Measurements from ENCODE around the gene CALHM1. TPM values are rescaled to one million over a fixed set of nuclear protein-coding genes. Genes with fewer than 3 reads are reported as not detected.

Gene CALHM1
- total RNA-seq, 4 donors from 2014 or later, result not detected

- in situ Hi-C loops (cut with MboI; ENCODE audit: low sequenced_read_pairs in 4 of 4), result no loop called here
- H3K27me3 ChIP-seq, result no peaks in the 10 kb centered on the region
Measured at GRCh38 chr10:103478671-103479070, 20.0 kb upstream of the CALHM1 start.

GRCh38 chr10:103476046-103476768 lies 17.5 kb upstream of the CALHM1 start:
- peaks cover 0 to 2% (median 0%) of the 10 kb centered on the region in 3 donors for H3K27me3 ChIP-seq
- no peaks in the 10 kb centered on the region for H3K9me3 ChIP-seq
- no peaks in the 10 kb centered on the region for H3K4me1 ChIP-seq
- in situ Hi-C loops (cut with MboI; ENCODE audit: low sequenced_read_pairs in 4 of 4) (no loop called here), intact Hi-C loops (cut with DNase I; ENCODE audit: low total_unique reads) (no loop called here)
- DNase-seq, result no peak
- ATAC-seq, result no peak
- H3K27ac ChIP-seq, result no peak overlapping the region
- TF ChIP-seq POLR2A (IDR thresholded peaks at IDR 0.05), result no peak
- no peak for TF ChIP-seq CTCF (IDR thresholded peaks at IDR 0.05 in 4 of 5, conservative IDR thresholded peaks at IDR 0.05 in 1 of 5)
- no peak overlapping the region for H3K4me3 ChIP-seq
- no peaks in the 10 kb centered on the region for H3K36me3 ChIP-seq

More at GRCh38 chr10:103478671-103479070, 20.0 kb upstream of the CALHM1 start:
- H3K4me3 ChIP-seq, result no peak overlapping the region
- TF ChIP-seq POLR2A (IDR thresholded peaks at IDR 0.05), result no peak
- ATAC-seq (no peak), DNase-seq (no peak)
- intact Hi-C loops (cut with DNase I; ENCODE audit: low total_unique reads), result no loop called here
- H3K4me1 ChIP-seq, result no peaks in the 10 kb centered on the region
- H3K36me3 ChIP-seq, result no peaks in the 10 kb centered on the region
- H3K27ac ChIP-seq, result no peak overlapping the region
- no peaks in the 10 kb centered on the region for H3K9me3 ChIP-seq

GRCh38 chr10:103475437-103475836 lies 16.7 kb upstream of the CALHM1 start:
- DNase-seq (no peak), ATAC-seq (no peak)
- Histone ChIP-seq H3K4me1 (no peaks in the 10 kb centered on the region), H3K27me3 (peaks cover 0 to 2% (median 0%) of the 10 kb centered on the region in 3 donors), H3K9me3 (no peaks in the 10 kb centered on the region), H3K36me3 (no peaks in the 10 kb centered on the region), H3K4me3 (no peak overlapping the region), H3K27ac (no peak overlapping the region)
- in situ Hi-C loops (cut with MboI; ENCODE audit: low sequenced_read_pairs in 4 of 4) (no loop called here), intact Hi-C loops (cut with DNase I; ENCODE audit: low total_unique reads) (no loop called here)
- TF ChIP-seq POLR2A (IDR thresholded peaks at IDR 0.05) (no peak), CTCF (IDR thresholded peaks at IDR 0.05 in 4 of 5, conservative IDR thresholded peaks at IDR 0.05 in 1 of 5) (no peak)

GRCh38 chr10:103474077-103474476 lies 15.4 kb upstream of the CALHM1 start:
- Histone ChIP-seq H3K4me1 (no peaks in the 10 kb centered on the region), H3K4me3 (no peak overlapping the region), H3K36me3 (no peaks in the 10 kb centered on the region), H3K27me3 (peaks cover 0 to 2% (median 0%) of the 10 kb centered on the region in 3 donors), H3K9me3 (no peaks in the 10 kb centered on the region), H3K27ac (no peak overlapping the region)
- intact Hi-C loops (cut with DNase I; ENCODE audit: low total_unique reads) (no loop called here), in situ Hi-C loops (cut with MboI; ENCODE audit: low sequenced_read_pairs in 4 of 4) (no loop called here)
- TF ChIP-seq CTCF (IDR thresholded peaks at IDR 0.05 in 4 of 5, conservative IDR thresholded peaks at IDR 0.05 in 1 of 5) (no peak), POLR2A (IDR thresholded peaks at IDR 0.05) (no peak)
- no peak for ATAC-seq
- no peak for DNase-seq

GRCh38 chr10:103473261-103473671 lies 14.6 kb upstream of the CALHM1 start:
- Histone ChIP-seq H3K4me1 (no peaks in the 10 kb centered on the region), H3K9me3 (no peaks in the 10 kb centered on the region), H3K4me3 (no peak overlapping the region), H3K36me3 (no peaks in the 10 kb centered on the region), H3K27me3 (peaks cover 0 to 2% (median 0%) of the 10 kb centered on the region in 3 donors), H3K27ac (no peak overlapping the region)
- in situ Hi-C loops (cut with MboI; ENCODE audit: low sequenced_read_pairs in 4 of 4) (no loop called here), intact Hi-C loops (cut with DNase I; ENCODE audit: low total_unique reads) (no loop called here)
- DNase-seq (no peak), ATAC-seq (no peak)
- TF ChIP-seq POLR2A (IDR thresholded peaks at IDR 0.05) (no peak), CTCF (IDR thresholded peaks at IDR 0.05 in 4 of 5, conservative IDR thresholded peaks at IDR 0.05 in 1 of 5) (no peak)

Measured in gastrocnemius medialis (tissue), 4 donors.